Neural progenitor cell (in vitro differentiated cells): Measurements from ENCODE around the gene FILIP1.

Experiments used
- EZH2 ChIP-seq: fragments of 200-600 bp; sonication (generic); IDR thresholded peaks from 2 replicates; pipeline ENCODE4 v1.6.1; 2017; ENCODE audit warnings: antibody characterized with exemption, mild to moderate bottlenecking, moderate library complexity
- EZH2phosphoT487 ChIP-seq: fragments of 200-600 bp; sonication (generic); IDR thresholded peaks from 2 replicates; pipeline ENCODE4 v1.6.1; 2017; ENCODE audit warnings: antibody characterized with exemption
- TF ChIP-seq, protein P1 (sequence below): fragments of 200-600 bp; sonication (generic); IDR thresholded peaks from 2 replicates; pipeline ENCODE4 v1.5.1; 2017; ENCODE audit warnings: antibody characterized with exemption, mild to moderate bottlenecking

DNA sequence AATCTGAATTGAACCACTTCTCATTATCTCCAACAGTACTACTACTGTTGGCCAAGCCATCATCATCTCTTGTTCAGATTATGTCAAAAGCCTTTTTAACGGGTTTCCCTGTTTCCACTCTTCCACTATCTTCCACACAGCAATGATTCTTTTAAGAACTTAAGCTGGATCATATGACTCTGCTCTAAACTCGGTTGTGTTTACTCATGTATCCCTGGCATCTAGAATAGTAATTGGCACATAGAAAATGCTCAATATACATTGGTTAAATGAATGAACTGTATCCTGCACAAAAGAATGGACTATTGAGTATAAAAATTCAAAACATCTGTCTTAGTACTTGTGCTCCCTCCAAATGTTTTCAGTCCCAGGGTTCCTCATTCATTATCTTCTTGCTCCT is 247.2 kb downstream of the FILIP1 start:
- TF ChIP-seq EZH2 (no peak), EZH2phosphoT487 (no peak)
- TF ChIP-seq, protein P1, sequence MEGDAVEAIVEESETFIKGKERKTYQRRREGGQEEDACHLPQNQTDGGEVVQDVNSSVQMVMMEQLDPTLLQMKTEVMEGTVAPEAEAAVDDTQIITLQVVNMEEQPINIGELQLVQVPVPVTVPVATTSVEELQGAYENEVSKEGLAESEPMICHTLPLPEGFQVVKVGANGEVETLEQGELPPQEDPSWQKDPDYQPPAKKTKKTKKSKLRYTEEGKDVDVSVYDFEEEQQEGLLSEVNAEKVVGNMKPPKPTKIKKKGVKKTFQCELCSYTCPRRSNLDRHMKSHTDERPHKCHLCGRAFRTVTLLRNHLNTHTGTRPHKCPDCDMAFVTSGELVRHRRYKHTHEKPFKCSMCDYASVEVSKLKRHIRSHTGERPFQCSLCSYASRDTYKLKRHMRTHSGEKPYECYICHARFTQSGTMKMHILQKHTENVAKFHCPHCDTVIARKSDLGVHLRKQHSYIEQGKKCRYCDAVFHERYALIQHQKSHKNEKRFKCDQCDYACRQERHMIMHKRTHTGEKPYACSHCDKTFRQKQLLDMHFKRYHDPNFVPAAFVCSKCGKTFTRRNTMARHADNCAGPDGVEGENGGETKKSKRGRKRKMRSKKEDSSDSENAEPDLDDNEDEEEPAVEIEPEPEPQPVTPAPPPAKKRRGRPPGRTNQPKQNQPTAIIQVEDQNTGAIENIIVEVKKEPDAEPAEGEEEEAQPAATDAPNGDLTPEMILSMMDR: no peak
